HEK293 (cell line): Measurements from ENCODE around the gene ZNF597.

Experiments
- BCL11A ChIP-seq: fragments of 450-650 bp; formaldehyde crosslinking; IDR thresholded peaks from 2 replicates; pipeline ENCODE4 v1.5.1; 2016; ENCODE audit warnings: low read depth, missing biosample characterization, missing genetic modification characterization
- GLIS1 ChIP-seq: fragments of 450-650 bp; formaldehyde crosslinking; IDR thresholded peaks from 2 replicates; pipeline ENCODE4 v1.5.1; 2016; ENCODE audit warnings: missing biosample characterization, missing genetic modification characterization
- INSM2 ChIP-seq: fragments of 450-650 bp; formaldehyde crosslinking; IDR thresholded peaks from 2 replicates; pipeline ENCODE4 v1.5.1; 2016; ENCODE audit warnings: missing biosample characterization, missing genetic modification characterization
- KLF16 ChIP-seq: fragments of 450-650 bp; formaldehyde crosslinking; IDR thresholded peaks from 2 replicates; pipeline ENCODE4 v1.5.1; 2017; ENCODE audit warnings: missing biosample characterization, missing genetic modification characterization
- SP3 ChIP-seq: fragments of 450-650 bp; formaldehyde crosslinking; IDR thresholded peaks from 2 replicates; pipeline ENCODE4 v1.5.1; 2016; ENCODE audit warnings: missing biosample characterization, missing genetic modification characterization
- TCF7L2 ChIP-seq: IDR thresholded peaks from 2 replicates; pipeline ENCODE4 v1.6.1; 2011; ENCODE audit warnings: low read depth, mild to moderate bottlenecking, inconsistent platforms, low read length, moderate library complexity, borderline replicate concordance
- YY2 ChIP-seq: fragments of 450-650 bp; formaldehyde crosslinking; IDR thresholded peaks from 2 replicates; pipeline ENCODE4 v1.5.1; 2016; ENCODE audit warnings: missing biosample characterization, missing genetic modification characterization
- ZBTB20 ChIP-seq: fragments of 450-650 bp; formaldehyde crosslinking; IDR thresholded peaks from 2 replicates; pipeline ENCODE4 v1.5.1; 2016; ENCODE audit warnings: missing biosample characterization, missing genetic modification characterization
- ZBTB44 ChIP-seq: fragments of 450-650 bp; IDR thresholded peaks from 2 replicates; pipeline ENCODE4 v1.5.1; 2018; ENCODE audit warnings: missing biosample characterization, mild to moderate bottlenecking, missing genetic modification characterization
- ZBTB49 ChIP-seq: fragments of 450-650 bp; formaldehyde crosslinking; IDR thresholded peaks from 2 replicates; pipeline ENCODE4 v1.5.1; 2016; ENCODE audit warnings: missing biosample characterization, missing genetic modification characterization, low read depth
- ZBTB8A ChIP-seq: fragments of 450-650 bp; formaldehyde crosslinking; IDR thresholded peaks from 2 replicates; pipeline ENCODE4 v1.5.1; 2016; ENCODE audit warnings: missing biosample characterization, missing genetic modification characterization
- ZEB2 ChIP-seq: fragments of 450-650 bp; formaldehyde crosslinking; IDR thresholded peaks from 2 replicates; pipeline ENCODE4 v1.5.1; 2016; ENCODE audit warnings: missing biosample characterization, missing genetic modification characterization
- ZFHX2 ChIP-seq: fragments of 450-650 bp; formaldehyde crosslinking; conservative IDR thresholded peaks from 2 replicates; pipeline ENCODE4 v1.5.1; 2016; ENCODE audit warnings: missing biosample characterization, missing genetic modification characterization
- ZNF16 ChIP-seq: fragments of 450-650 bp; formaldehyde crosslinking; IDR thresholded peaks from 2 replicates; pipeline ENCODE4 v1.5.1; 2016; ENCODE audit warnings: low read depth, missing biosample characterization, missing genetic modification characterization
- ZNF341 ChIP-seq: fragments of 450-650 bp; formaldehyde crosslinking; IDR thresholded peaks from 2 replicates; pipeline ENCODE4; 2016; ENCODE audit warnings: low read depth, missing biosample characterization, missing genetic modification characterization
- ZNF473 ChIP-seq: fragments of 450-650 bp; formaldehyde crosslinking; IDR thresholded peaks from 2 replicates; pipeline ENCODE4 v1.5.1; 2017; ENCODE audit warnings: missing biosample characterization, missing genetic modification characterization
- ZNF529 ChIP-seq: fragments of 450-650 bp; formaldehyde crosslinking; IDR thresholded peaks from 2 replicates; pipeline ENCODE4 v1.5.1; 2017; ENCODE audit warnings: missing genetic modification characterization, missing biosample characterization; ENCODE audit not compliant: insufficient replicate concordance
- ZNF664 ChIP-seq: fragments of 450-650 bp; formaldehyde crosslinking; IDR thresholded peaks from 2 replicates; pipeline ENCODE4 v1.5.1; 2016; ENCODE audit warnings: missing biosample characterization, missing genetic modification characterization
- ZNF791 ChIP-seq: fragments of 450-650 bp; formaldehyde crosslinking; IDR thresholded peaks from 2 replicates; pipeline ENCODE4 v1.5.1; 2016; ENCODE audit warnings: missing biosample characterization, missing genetic modification characterization
- TF ChIP-seq, protein P1 (sequence below): fragments of 450-650 bp; formaldehyde crosslinking; IDR thresholded peaks from 2 replicates; pipeline ENCODE4 v1.5.1; 2017; ENCODE audit warnings: missing biosample characterization, missing genetic modification characterization
- TF ChIP-seq, protein P2 (sequence below): fragments of 450-650 bp; formaldehyde crosslinking; IDR thresholded peaks from 2 replicates; pipeline ENCODE4 v1.5.1; 2016; ENCODE audit warnings: missing biosample characterization, missing genetic modification characterization
- TF ChIP-seq, protein P3 (sequence below): fragments of 450-650 bp; formaldehyde crosslinking; IDR thresholded peaks from 2 replicates; pipeline ENCODE4 v1.5.1; 2016; ENCODE audit warnings: missing biosample characterization, missing genetic modification characterization

Gene ZNF597

GRCh38 chr16:3400779-3401688, 42.3 kb downstream of the ZNF597 start, which contains the start of the genes ZNF174 and ZSCAN32 (continued):
- TF ChIP-seq ZNF664 (tag by site-specific recombination) (no peak), GLIS1 (0 out of 2 replicates have a peak, but pooled peaks have one; percentile 2), YY2 (no peak), ZFHX2 (tag by site-specific recombination) (peak; percentile 90), ZBTB20 (tag by site-specific recombination) (peak; percentile 82), ZNF529 (tag by site-specific recombination) (no peak), ZBTB49 (tag by site-specific recombination) (no peak), ZNF473 (tag by site-specific recombination) (no peak), SP3 (tag by site-specific recombination) (peak; percentile 100), ZNF341 (tag by site-specific recombination) (peak; percentile 86), ZNF791 (tag by site-specific recombination) (peak; percentile 46; the same call in 1 of the 2 replicates), KLF16 (peak; percentile 95), BCL11A (tag by site-specific recombination) (no peak), ZBTB44 (no peak), INSM2 (tag by site-specific recombination) (no peak), ZBTB8A (tag by site-specific recombination) (peak; percentile 44; the same call in 1 of the 2 replicates), TCF7L2 (no peak), ZNF16 (tag by site-specific recombination) (no peak), ZEB2 (peak; percentile 95)
- TF ChIP-seq, protein P1, sequence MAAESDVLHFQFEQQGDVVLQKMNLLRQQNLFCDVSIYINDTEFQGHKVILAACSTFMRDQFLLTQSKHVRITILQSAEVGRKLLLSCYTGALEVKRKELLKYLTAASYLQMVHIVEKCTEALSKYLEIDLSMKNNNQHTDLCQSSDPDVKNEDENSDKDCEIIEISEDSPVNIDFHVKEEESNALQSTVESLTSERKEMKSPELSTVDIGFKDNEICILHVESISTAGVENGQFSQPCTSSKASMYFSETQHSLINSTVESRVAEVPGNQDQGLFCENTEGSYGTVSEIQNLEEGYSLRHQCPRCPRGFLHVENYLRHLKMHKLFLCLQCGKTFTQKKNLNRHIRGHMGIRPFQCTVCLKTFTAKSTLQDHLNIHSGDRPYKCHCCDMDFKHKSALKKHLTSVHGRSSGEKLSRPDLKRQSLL (tag by site-specific recombination), result 0 out of 2 replicates have a peak, but pooled peaks have one; percentile 43
- TF ChIP-seq, protein P2, sequence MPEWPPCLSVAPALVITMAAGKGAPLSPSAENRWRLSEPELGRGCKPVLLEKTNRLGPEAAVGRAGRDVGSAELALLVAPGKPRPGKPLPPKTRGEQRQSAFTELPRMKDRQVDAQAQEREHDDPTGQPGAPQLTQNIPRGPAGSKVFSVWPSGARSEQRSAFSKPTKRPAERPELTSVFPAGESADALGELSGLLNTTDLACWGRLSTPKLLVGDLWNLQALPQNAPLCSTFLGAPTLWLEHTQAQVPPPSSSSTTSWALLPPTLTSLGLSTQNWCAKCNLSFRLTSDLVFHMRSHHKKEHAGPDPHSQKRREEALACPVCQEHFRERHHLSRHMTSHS, result no peak
- TF ChIP-seq, protein P3, sequence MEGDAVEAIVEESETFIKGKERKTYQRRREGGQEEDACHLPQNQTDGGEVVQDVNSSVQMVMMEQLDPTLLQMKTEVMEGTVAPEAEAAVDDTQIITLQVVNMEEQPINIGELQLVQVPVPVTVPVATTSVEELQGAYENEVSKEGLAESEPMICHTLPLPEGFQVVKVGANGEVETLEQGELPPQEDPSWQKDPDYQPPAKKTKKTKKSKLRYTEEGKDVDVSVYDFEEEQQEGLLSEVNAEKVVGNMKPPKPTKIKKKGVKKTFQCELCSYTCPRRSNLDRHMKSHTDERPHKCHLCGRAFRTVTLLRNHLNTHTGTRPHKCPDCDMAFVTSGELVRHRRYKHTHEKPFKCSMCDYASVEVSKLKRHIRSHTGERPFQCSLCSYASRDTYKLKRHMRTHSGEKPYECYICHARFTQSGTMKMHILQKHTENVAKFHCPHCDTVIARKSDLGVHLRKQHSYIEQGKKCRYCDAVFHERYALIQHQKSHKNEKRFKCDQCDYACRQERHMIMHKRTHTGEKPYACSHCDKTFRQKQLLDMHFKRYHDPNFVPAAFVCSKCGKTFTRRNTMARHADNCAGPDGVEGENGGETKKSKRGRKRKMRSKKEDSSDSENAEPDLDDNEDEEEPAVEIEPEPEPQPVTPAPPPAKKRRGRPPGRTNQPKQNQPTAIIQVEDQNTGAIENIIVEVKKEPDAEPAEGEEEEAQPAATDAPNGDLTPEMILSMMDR (tag by site-specific recombination), result peak; percentile 70
